HG03097 (cell line): ENCODE results near the gene MCCD1.
"Not testable (repeated sequence)": the region's sequence is repeated elsewhere in the genome, so short reads cannot be mapped to it uniquely, and the experiment has no call there.

Experiments used
- ATAC-seq: cut with Tn5 transposase; IDR thresholded peaks from one replicate; pipeline ENCODE4 v1.9.1; 2021; ENCODE audit not compliant: unreplicated experiment, low FRiP score

Gene MCCD1

GRCh38 chr6:31509036-31509435 lies 19.7 kb upstream of the MCCD1 start:
- not testable (repeated sequence) for ATAC-seq

- ATAC-seq: no peak
Measured at GRCh38 chr6:31510007-31510406, 18.8 kb upstream of the MCCD1 start.

- no peak for ATAC-seq
Measured at GRCh38 chr6:31513456-31514165, 15.2 kb upstream of the MCCD1 start.

GRCh38 chr6:31521835-31522234 lies 6.9 kb upstream of the MCCD1 start:
- ATAC-seq: no peak

- no peak for ATAC-seq
Measured at GRCh38 chr6:31525553-31525931, 3.2 kb upstream of the MCCD1 start.

- ATAC-seq: no peak
Measured at GRCh38 chr6:31525932-31526591, 2.7 kb upstream of the MCCD1 start.

GRCh38 chr6:31528307-31528777 lies 420 bp upstream of the MCCD1 start:
- ATAC-seq: no peak

GRCh38 chr6:31529329-31530150 lies 778 bp downstream of the MCCD1 start:
- ATAC-seq: no peak

- no peak for ATAC-seq
Measured at GRCh38 chr6:31530659-31531058, 1.9 kb downstream of the MCCD1 start.

GRCh38 chr6:31531162-31531561 lies 2.4 kb downstream of the MCCD1 start:
- no peak for ATAC-seq

GRCh38 chr6:31531771-31532643 lies 3.2 kb downstream of the MCCD1 start:
- no peak for ATAC-seq

GRCh38 chr6:31532644-31533454 lies 4.1 kb downstream of the MCCD1 start:
- ATAC-seq: no peak

GRCh38 chr6:31533455-31533841 lies 4.7 kb downstream of the MCCD1 start:
- no peak for ATAC-seq

- no peak for ATAC-seq
Measured at GRCh38 chr6:31534011-31534410, 5.2 kb downstream of the MCCD1 start.

GRCh38 chr6:31534521-31535040 lies 5.8 kb downstream of the MCCD1 start:
- ATAC-seq: no peak

GRCh38 chr6:31535538-31536324 lies 7.0 kb downstream of the MCCD1 start:
- no peak for ATAC-seq

- no peak for ATAC-seq
Measured at GRCh38 chr6:31538805-31539400, 10.1 kb downstream of the MCCD1 start.

GRCh38 chr6:31540640-31541039 lies 11.9 kb downstream of the MCCD1 start:
- ATAC-seq: no peak
